WTC11 (cell line): ENCODE data around the gene ACTL8. TPM values are rescaled to one million over a fixed set of nuclear protein-coding genes. Genes with fewer than 3 reads are reported as not detected.

Experiments used
- ATAC-seq: fragments of 200-7000 bp; cut with Tn5 transposase; 2 replicates; pipeline ENCODE4 v1.10.0; 2021; ENCODE audit warnings: mild to moderate bottlenecking, moderate library complexity
- CTCF ChIA-PET: fragments of 300-600 bp; sonication (Branson Sonifier 250); formaldehyde crosslinking; loops from one replicate; lab custom pipeline; 2021; ENCODE audit warnings: antibody characterized with exemption; lab: Charles Lee
- POLR2A ChIA-PET: fragments of 350-600 bp; sonication (Branson Sonifier 250); formaldehyde crosslinking; loops from one replicate; lab custom pipeline; 2021; ENCODE audit warnings: antibody characterized with exemption; lab: Charles Lee
- DNase-seq: peaks from one replicate; pipeline ENCODE4 v3.0.0; 2021; ENCODE audit warnings: low spot score
- H3K27ac Mint-ChIP-seq: 2 replicates; pipeline ENCODE4 v1.8.0; 2021; ENCODE audit warnings: mixed read lengths
- H3K27me3 Mint-ChIP-seq: 2 replicates; pipeline ENCODE4 v1.8.0; 2021; ENCODE audit warnings: low read depth, mild to moderate bottlenecking, moderate library complexity, mixed read lengths
- H3K36me3 Mint-ChIP-seq: 2 replicates; pipeline ENCODE4 v1.8.0; 2021; ENCODE audit warnings: mixed read lengths
- H3K4me1 Mint-ChIP-seq: 2 replicates; pipeline ENCODE4 v1.8.0; 2022; ENCODE audit warnings: mixed read lengths
- H3K4me3 Mint-ChIP-seq: 2 replicates; pipeline ENCODE4 v1.8.0; 2021; ENCODE audit warnings: mild to moderate bottlenecking, moderate library complexity, mixed read lengths
- H3K9me3 Mint-ChIP-seq: 2 replicates; pipeline ENCODE4 v1.8.0; 2021; ENCODE audit warnings: mixed read lengths
- ARID4B ChIP-seq: sonication (generic); formaldehyde crosslinking; IDR thresholded peaks from 2 replicates; pipeline ENCODE4 v1.8.0; 2023; ENCODE audit warnings: missing genetic modification reagents, mild to moderate bottlenecking, borderline replicate concordance
- ATF1 ChIP-seq: sonication (generic); formaldehyde crosslinking; IDR thresholded peaks from 2 replicates; pipeline ENCODE4 v1.8.1; 2023; ENCODE audit warnings: mild to moderate bottlenecking, moderate library complexity, missing genetic modification reagents
- CBFB ChIP-seq: sonication (generic); formaldehyde crosslinking; IDR thresholded peaks from 2 replicates; pipeline ENCODE4 v1.8.1; 2022; ENCODE audit warnings: mild to moderate bottlenecking, low read depth, missing genetic modification reagents
- E2F4 ChIP-seq: sonication (generic); formaldehyde crosslinking; IDR thresholded peaks from 2 replicates; pipeline ENCODE4 v1.8.1; 2022; ENCODE audit warnings: low read depth, mild to moderate bottlenecking, moderate library complexity, missing genetic modification reagents, borderline replicate concordance
- FOXK1 ChIP-seq: sonication (generic); formaldehyde crosslinking; IDR thresholded peaks from 2 replicates; pipeline ENCODE4 v1.8.0; 2022; ENCODE audit warnings: mild to moderate bottlenecking, moderate library complexity, missing genetic modification reagents
- GABPB1 ChIP-seq: sonication (generic); formaldehyde crosslinking; IDR thresholded peaks from 2 replicates; pipeline ENCODE4 v1.8.1; 2023; ENCODE audit warnings: mild to moderate bottlenecking, missing genetic modification reagents
- HMGA2 ChIP-seq: fragments of 250-450 bp; sonication (Bioruptor Pico); IDR thresholded peaks from 2 replicates; pipeline ENCODE4 v1.4.0; 2021; ENCODE audit warnings: mild to moderate bottlenecking, moderate library complexity
- MAX ChIP-seq: sonication (generic); formaldehyde crosslinking; IDR thresholded peaks from 2 replicates; pipeline ENCODE4 v1.8.0; 2022; ENCODE audit warnings: mild to moderate bottlenecking, missing genetic modification reagents
- MXD4 ChIP-seq: fragments of 250-450 bp; sonication (Bioruptor Pico); IDR thresholded peaks from 2 replicates; pipeline ENCODE4 v1.8.0; 2021; ENCODE audit warnings: mild to moderate bottlenecking, moderate library complexity, borderline replicate concordance
- MYBL2 ChIP-seq: sonication (generic); formaldehyde crosslinking; IDR thresholded peaks from 2 replicates; pipeline ENCODE4 v1.8.1; 2023; ENCODE audit warnings: mild to moderate bottlenecking, moderate library complexity, missing genetic modification reagents
- NFATC4 ChIP-seq: fragments of 250-450 bp; sonication (Bioruptor Pico); IDR thresholded peaks from 2 replicates; pipeline ENCODE4 v1.9.0; 2021; ENCODE audit warnings: mild to moderate bottlenecking
- STAT6 ChIP-seq: sonication (generic); formaldehyde crosslinking; conservative IDR thresholded peaks from 2 replicates; pipeline ENCODE4 v1.8.1; 2023; ENCODE audit warnings: mild to moderate bottlenecking, low read depth, missing genetic modification reagents, moderate library complexity
- TEAD4 ChIP-seq: sonication (generic); formaldehyde crosslinking; IDR thresholded peaks from 2 replicates; pipeline ENCODE4 v1.8.0; 2022; ENCODE audit warnings: mild to moderate bottlenecking, missing genetic modification reagents
- ZMAT4 ChIP-seq: fragments of 250-450 bp; sonication (Bioruptor Pico); IDR thresholded peaks from 2 replicates; pipeline ENCODE4 v1.9.0; 2021; ENCODE audit warnings: mild to moderate bottlenecking
- ZNF263 ChIP-seq: sonication (generic); formaldehyde crosslinking; IDR thresholded peaks from 2 replicates; pipeline ENCODE4 v1.8.1; 2022; ENCODE audit warnings: low read depth, mild to moderate bottlenecking, moderate library complexity, missing genetic modification reagents
- ZNF317 ChIP-seq: sonication (generic); formaldehyde crosslinking; IDR thresholded peaks from 2 replicates; pipeline ENCODE4 v1.8.1; 2023; ENCODE audit warnings: low read depth, mild to moderate bottlenecking, moderate library complexity, missing genetic modification reagents, borderline replicate concordance
- ZNF396 ChIP-seq: fragments of 250-450 bp; sonication (Bioruptor Pico); IDR thresholded peaks from 2 replicates; pipeline ENCODE4 v1.8.0; 2021; ENCODE audit warnings: mild to moderate bottlenecking, moderate library complexity, borderline replicate concordance
- ZNF416 ChIP-seq: fragments of 250-450 bp; sonication (Bioruptor Pico); IDR thresholded peaks from 2 replicates; pipeline ENCODE4 v1.9.0; 2021; ENCODE audit warnings: mild to moderate bottlenecking, inconsistent platforms
- ZNF423 ChIP-seq: fragments of 250-450 bp; sonication (Bioruptor Pico); IDR thresholded peaks from 2 replicates; pipeline ENCODE4 v2.1.2; 2022; ENCODE audit warnings: mild to moderate bottlenecking, moderate library complexity
- total RNA-seq: library from RNA; stranded (reverse); gene quantifications from 3 replicates; pipeline ENCODE4 v1.2.3, GENCODE V29; 2021
- TF ChIP-seq, protein P1 (sequence below): fragments of 250-450 bp; sonication (Bioruptor Pico); conservative IDR thresholded peaks from 2 replicates; pipeline ENCODE4 v1.9.0; 2021; ENCODE audit warnings: mild to moderate bottlenecking
- TF ChIP-seq, protein P2 (sequence below): fragments of 250-450 bp; sonication (Bioruptor Pico); IDR thresholded peaks from 2 replicates; pipeline ENCODE4 v2.1.2; 2022; ENCODE audit warnings: mild to moderate bottlenecking, moderate library complexity
- TF ChIP-seq, protein P3 (sequence below): sonication (generic); formaldehyde crosslinking; IDR thresholded peaks from 2 replicates; pipeline ENCODE4 v1.8.1; 2023; ENCODE audit warnings: mild to moderate bottlenecking, missing genetic modification reagents, moderate library complexity

The ACTL8 gene
- total RNA-seq, 1 experiment from 2014 or later, result 1.6 TPM

- TF ChIP-seq FOXK1 (0 out of 2 replicates have a peak, but pooled peaks have one; percentile 20), ZMAT4 (CRISPR knock-in tag) (no peak), ARID4B (CRISPR knock-in tag) (0 out of 2 replicates have a peak, but pooled peaks have one; percentile 34), E2F4 (no peak), ZNF396 (CRISPR knock-in tag) (no peak), MYBL2 (no peak), GABPB1 (no peak), ATF1 (CRISPR knock-in tag) (no peak), NFATC4 (CRISPR knock-in tag) (no peak), ZNF416 (CRISPR knock-in tag) (no peak), TEAD4 (CRISPR knock-in tag) (no peak; the same call in 1 of the 2 replicates), ZNF263 (no peak)
- TF ChIP-seq, protein P1, sequence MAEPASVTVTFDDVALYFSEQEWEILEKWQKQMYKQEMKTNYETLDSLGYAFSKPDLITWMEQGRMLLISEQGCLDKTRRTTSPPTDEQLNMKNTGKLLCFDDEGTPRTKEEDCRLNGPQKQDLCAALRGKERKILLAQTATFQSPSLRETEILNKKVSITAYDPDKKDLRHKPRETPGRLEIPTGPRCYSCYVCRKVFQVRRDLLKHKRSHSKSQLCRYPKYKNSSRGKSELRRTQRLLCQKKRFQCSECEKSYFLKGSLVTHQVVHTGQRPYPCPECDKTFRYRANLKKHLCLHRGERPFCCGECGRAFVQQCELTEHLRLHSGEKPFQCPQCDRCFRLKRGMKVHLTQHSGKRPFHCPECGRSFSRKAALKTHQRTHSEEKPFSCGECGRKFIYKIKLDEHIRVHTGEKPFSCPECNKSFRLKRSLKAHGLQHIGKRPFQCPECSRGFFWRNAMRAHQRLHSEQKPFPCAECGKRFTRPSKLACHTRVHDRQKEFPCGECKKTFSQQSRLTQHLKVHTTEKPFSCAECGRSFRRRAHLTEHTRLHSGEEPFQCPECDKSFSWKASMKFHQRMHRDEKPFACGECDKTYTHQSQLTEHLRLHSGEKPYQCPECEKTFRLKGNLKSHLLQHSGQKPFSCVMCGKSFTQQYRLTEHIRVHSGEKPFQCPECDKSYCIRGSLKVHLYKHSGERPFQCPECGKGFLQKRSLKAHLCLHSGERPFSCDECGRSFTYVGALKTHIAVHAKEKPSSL (CRISPR knock-in tag), result no peak
- TF ChIP-seq, protein P2, sequence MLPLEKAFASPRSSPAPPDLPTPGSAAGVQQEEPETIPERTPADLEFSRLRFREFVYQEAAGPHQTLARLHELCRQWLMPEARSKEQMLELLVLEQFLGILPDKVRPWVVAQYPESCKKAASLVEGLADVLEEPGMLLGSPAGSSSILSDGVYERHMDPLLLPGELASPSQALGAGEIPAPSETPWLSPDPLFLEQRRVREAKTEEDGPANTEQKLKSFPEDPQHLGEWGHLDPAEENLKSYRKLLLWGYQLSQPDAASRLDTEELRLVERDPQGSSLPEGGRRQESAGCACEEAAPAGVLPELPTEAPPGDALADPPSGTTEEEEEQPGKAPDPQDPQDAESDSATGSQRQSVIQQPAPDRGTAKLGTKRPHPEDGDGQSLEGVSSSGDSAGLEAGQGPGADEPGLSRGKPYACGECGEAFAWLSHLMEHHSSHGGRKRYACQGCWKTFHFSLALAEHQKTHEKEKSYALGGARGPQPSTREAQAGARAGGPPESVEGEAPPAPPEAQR (CRISPR knock-in tag), result no peak
These were observed 76.5 kb downstream of the ACTL8 start (continued) for GRCh38 chr1:17831597-17831996.

DNA sequence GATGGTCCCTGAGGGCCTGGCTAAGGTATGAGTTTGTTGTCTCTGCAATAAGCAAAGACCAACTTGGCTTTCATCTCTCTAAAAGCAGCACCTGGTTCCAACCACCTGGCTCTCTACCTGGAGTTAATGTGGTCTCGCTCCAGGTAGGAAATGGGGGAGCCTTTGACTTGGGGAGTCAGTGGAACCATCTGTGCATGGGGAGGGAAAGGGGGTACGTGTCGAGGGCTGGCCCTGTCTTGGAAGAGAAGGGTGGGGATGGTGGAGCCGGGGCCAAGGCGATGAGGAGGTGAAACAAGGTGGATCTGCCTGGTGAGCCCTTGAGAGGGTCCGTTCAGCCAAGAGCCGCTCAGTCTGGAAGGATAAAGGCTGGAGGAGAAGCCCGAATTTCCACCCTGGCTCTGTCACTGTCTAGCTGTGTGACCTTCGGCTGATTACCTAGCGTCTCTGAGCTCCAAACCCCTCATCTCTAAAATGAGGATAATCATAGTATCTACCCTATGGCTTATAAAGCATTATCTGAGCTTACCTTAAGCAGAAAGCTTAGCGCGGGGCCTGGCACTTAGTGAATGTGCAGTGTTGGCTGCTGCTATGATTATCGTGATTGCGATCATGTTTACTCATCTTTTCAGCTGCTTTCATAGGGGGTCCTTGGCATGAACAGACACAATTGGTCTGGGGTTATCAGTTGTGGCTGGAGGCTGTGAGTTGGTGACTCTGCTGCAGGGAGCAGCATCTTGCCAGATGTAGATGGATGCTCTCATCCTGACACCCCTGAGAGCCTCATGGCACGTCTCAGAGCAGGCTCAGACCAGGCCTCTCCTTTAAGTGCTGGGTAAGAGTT, 78.7 kb downstream of the ACTL8 start:
- no peaks in the 10 kb centered on the region for H3K4me1 Mint-ChIP-seq
- ChIA-PET POLR2A (no interaction called here), CTCF (interaction anchor here (1.5 to 2.0 kb wide), 2 partner anchors 76 to 172 kb away, joined by 3 to 5 read pairs; no protein-coding TSS in a partner anchor)
- no peak overlapping the region for H3K27ac Mint-ChIP-seq
- H3K27me3 Mint-ChIP-seq, result peaks cover 4% of the 10 kb centered on the region; the same call in 1 of the 2 replicates
- no peak for ATAC-seq
- H3K4me3 Mint-ChIP-seq, result no peak overlapping the region
- H3K36me3 Mint-ChIP-seq, result no peaks in the 10 kb centered on the region
- H3K9me3 Mint-ChIP-seq, result no peaks in the 10 kb centered on the region
- DNase-seq, result no peak
- no peak for TF ChIP-seq MAX (CRISPR knock-in tag)
- TF ChIP-seq CBFB, result no peak
- TF ChIP-seq MXD4 (CRISPR knock-in tag), result no peak
- no peak for TF ChIP-seq MYBL2
- no peak for TF ChIP-seq GABPB1
- TF ChIP-seq ZNF423 (CRISPR knock-in tag), result no peak
- TF ChIP-seq ZNF317 (CRISPR knock-in tag), result no peak
- TF ChIP-seq HMGA2 (CRISPR knock-in tag), result no peak
- no peak for TF ChIP-seq ZNF263
- TF ChIP-seq STAT6 (CRISPR knock-in tag), result no peak
- TF ChIP-seq, protein P3, sequence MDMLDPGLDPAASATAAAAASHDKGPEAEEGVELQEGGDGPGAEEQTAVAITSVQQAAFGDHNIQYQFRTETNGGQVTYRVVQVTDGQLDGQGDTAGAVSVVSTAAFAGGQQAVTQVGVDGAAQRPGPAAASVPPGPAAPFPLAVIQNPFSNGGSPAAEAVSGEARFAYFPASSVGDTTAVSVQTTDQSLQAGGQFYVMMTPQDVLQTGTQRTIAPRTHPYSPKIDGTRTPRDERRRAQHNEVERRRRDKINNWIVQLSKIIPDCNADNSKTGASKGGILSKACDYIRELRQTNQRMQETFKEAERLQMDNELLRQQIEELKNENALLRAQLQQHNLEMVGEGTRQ (CRISPR knock-in tag), result no peak
- TF ChIP-seq ATF1 (CRISPR knock-in tag), result no peak
